Colonic mucosa (tissue), 4 donors: ENCODE measurements around the gene FUBP3. TPM values are rescaled to one million over a fixed set of nuclear protein-coding genes. Genes with fewer than 3 reads are reported as not detected.

Experiments used
- DNase-seq: peaks from one replicate; pipeline ENCODE4 v3.0.0-alpha.2; 2020
- H3K27ac ChIP-seq: fragments of 200-600 bp; one replicate; pipeline ENCODE4 v1.8.0; 2021
- H3K27me3 ChIP-seq: fragments of 200-600 bp; one replicate; pipeline ENCODE4 v1.8.0; 2021
- H3K36me3 ChIP-seq: fragments of 200-600 bp; one replicate; pipeline ENCODE4 v1.8.0; 2021
- H3K4me1 ChIP-seq: fragments of 200-600 bp; one replicate; pipeline ENCODE4 v1.8.0; 2021; ENCODE audit warnings: mild to moderate bottlenecking
- H3K4me3 ChIP-seq: fragments of 200-600 bp; one replicate; pipeline ENCODE4 v1.8.0; 2021
- H3K9ac ChIP-seq, 2 donors: one replicate each; pipeline ENCODE4 v1.7.0; 2013; ENCODE audit warnings: control low read depth in 2 of 2, low read depth in 2 of 2, low read length in 2 of 2
- H3K9me3 ChIP-seq: fragments of 200-600 bp; one replicate; pipeline ENCODE4 v1.8.0; 2021
- CTCF ChIP-seq: fragments of 200-600 bp; IDR thresholded peaks from one replicate; pipeline ENCODE4 v1.8.0; 2022; ENCODE audit warnings: antibody characterized with exemption, mild to moderate bottlenecking
- intact Hi-C: fragments of 100-400 bp; cut with DNase I; formaldehyde crosslinking; loops from one replicate; pipeline ENCODE4 v1.14.1; 2022
- total RNA-seq, 2 donors: library from RNA; stranded (reverse); fragmentation: NEBNext Ultra II Directional in 1 of 2; extraction: Animal tissue kit (Norgen Biotek cat#: 25700) in 1 of 2; gene quantifications; one replicate each; pipeline ENCODE4 v1.2.1, GENCODE V29; 2021
- donor health status: healthy.
- donor health status: DM: no; HTN: no; CAD: no.
- donor health status: DM: no; HTN: no; CAD: no.

FUBP3 gene
- total RNA-seq, 2 donors from 2014 or later = 44.7 to 50.0 TPM

GRCh38 chr9:130607640-130608420 is 28.5 kb downstream of the FUBP3 start:
- Histone ChIP-seq H3K27me3 (no peaks in the 10 kb centered on the region), H3K9ac (no peak overlapping the region), H3K4me1 (no peaks in the 10 kb centered on the region), H3K9me3 (no peaks in the 10 kb centered on the region), H3K4me3 (no peak overlapping the region), H3K27ac (no peak overlapping the region), H3K36me3 (no peaks in the 10 kb centered on the region)
- intact Hi-C loops = no loop called here
- TF ChIP-seq CTCF = no peak
- DNase-seq = no peak

- Histone ChIP-seq H3K9ac (no peak overlapping the region), H3K9me3 (no peaks in the 10 kb centered on the region), H3K36me3 (no peaks in the 10 kb centered on the region), H3K27me3 (no peaks in the 10 kb centered on the region), H3K4me1 (no peaks in the 10 kb centered on the region), H3K27ac (no peak overlapping the region), H3K4me3 (no peak overlapping the region)
- intact Hi-C loops = no loop called here
- DNase-seq = no peak
- TF ChIP-seq CTCF = no peak
Measured at GRCh38 chr9:130608554-130609134, 29.3 kb downstream of the FUBP3 start.

- no peaks in the 10 kb centered on the region for H3K9me3 ChIP-seq
- no peak overlapping the region for H3K27ac ChIP-seq
- H3K4me3 ChIP-seq = no peak overlapping the region
- intact Hi-C loops = no loop called here
- no peak for TF ChIP-seq CTCF
- no peaks in the 10 kb centered on the region for H3K36me3 ChIP-seq
- DNase-seq = no peak
- no peaks in the 10 kb centered on the region for H3K4me1 ChIP-seq
- no peak overlapping the region for H3K9ac ChIP-seq
- no peaks in the 10 kb centered on the region for H3K27me3 ChIP-seq
Measured at GRCh38 chr9:130609163-130609562, 29.8 kb downstream of the FUBP3 start.

- no peaks in the 10 kb centered on the region for H3K4me1 ChIP-seq
- H3K9ac ChIP-seq = no peak overlapping the region
- intact Hi-C loops = no loop called here
- no peaks in the 10 kb centered on the region for H3K9me3 ChIP-seq
- no peak for DNase-seq
- H3K36me3 ChIP-seq = peaks cover 15% of the 10 kb centered on the region
- no peak overlapping the region for H3K4me3 ChIP-seq
- TF ChIP-seq CTCF = no peak
- H3K27ac ChIP-seq = no peak overlapping the region
- H3K27me3 ChIP-seq = no peaks in the 10 kb centered on the region
Measured at GRCh38 chr9:130610862-130611707, 31.7 kb downstream of the FUBP3 start.

- DNase-seq = no peak
- intact Hi-C loops = no loop called here
- Histone ChIP-seq H3K36me3 (peaks cover 45% of the 10 kb centered on the region), H3K27ac (no peak overlapping the region), H3K27me3 (no peaks in the 10 kb centered on the region), H3K4me1 (no peaks in the 10 kb centered on the region), H3K9ac (no peak overlapping the region), H3K4me3 (no peak overlapping the region), H3K9me3 (no peaks in the 10 kb centered on the region)
- TF ChIP-seq CTCF = no peak
Measured at GRCh38 chr9:130616451-130616850, 37.1 kb downstream of the FUBP3 start.
